ENCODE data around the gene SGIP1. TPM values are rescaled to one million over a fixed set of nuclear protein-coding genes. Genes with fewer than 3 reads are reported as not detected.

SGIP1 gene
- total RNA-seq, 1 donor from 2014 or later = 16.0 TPM

GRCh38 chr1:66520655-66521054 is 13.3 kb upstream of the SGIP1 start:
- H3K4me3 Mint-ChIP-seq (ENCODE audit: low read depth) = no peak overlapping the region
- H3K27ac Mint-ChIP-seq = no peak overlapping the region
- no peak for TF ChIP-seq CTCF (IDR thresholded peaks at IDR 0.05; ENCODE audit: unreplicated experiment)
- H3K36me3 Mint-ChIP-seq (ENCODE audit: insufficient read depth) = no peaks in the 10 kb centered on the region
- H3K4me1 Mint-ChIP-seq (ENCODE audit: low read depth) = peaks cover 2% of the 10 kb centered on the region
- H3K27me3 Mint-ChIP-seq = peaks cover 3% of the 10 kb centered on the region
- DNase-seq (ENCODE audit: low spot score, unreplicated experiment) = no peak
- H3K9me3 Mint-ChIP-seq (ENCODE audit: low read depth) = peaks cover 5% of the 10 kb centered on the region

GRCh38 chr1:66521721-66522365 is 12.1 kb upstream of the SGIP1 start:
- no peaks in the 10 kb centered on the region for H3K36me3 Mint-ChIP-seq (ENCODE audit: insufficient read depth)
- H3K9me3 Mint-ChIP-seq (ENCODE audit: low read depth) = no peaks in the 10 kb centered on the region
- peaks cover 3% of the 10 kb centered on the region for H3K27me3 Mint-ChIP-seq

GRCh38 chr1:66523562-66523961 is 10.4 kb upstream of the SGIP1 start:
- H3K9me3 Mint-ChIP-seq (ENCODE audit: low read depth) = no peaks in the 10 kb centered on the region
- H3K27me3 Mint-ChIP-seq = peaks cover 3% of the 10 kb centered on the region
- H3K27ac Mint-ChIP-seq = no peak overlapping the region
- no peaks in the 10 kb centered on the region for H3K36me3 Mint-ChIP-seq (ENCODE audit: insufficient read depth)
- no peaks in the 10 kb centered on the region for H3K4me1 Mint-ChIP-seq (ENCODE audit: low read depth)
- no peak overlapping the region for H3K4me3 Mint-ChIP-seq (ENCODE audit: low read depth)
- TF ChIP-seq CTCF (IDR thresholded peaks at IDR 0.05; ENCODE audit: unreplicated experiment) = no peak
- DNase-seq (ENCODE audit: low spot score, unreplicated experiment) = no peak

More at GRCh38 chr1:66521721-66522365, 12.1 kb upstream of the SGIP1 start:
- Mint-ChIP-seq H3K4me3 (ENCODE audit: low read depth) (no peak overlapping the region), H3K4me1 (ENCODE audit: low read depth) (no peaks in the 10 kb centered on the region), H3K27ac (no peak overlapping the region)
- no peak for DNase-seq (ENCODE audit: low spot score, unreplicated experiment)
- TF ChIP-seq CTCF (IDR thresholded peaks at IDR 0.05; ENCODE audit: unreplicated experiment) = no peak

- Mint-ChIP-seq H3K9me3 (ENCODE audit: low read depth) (no peaks in the 10 kb centered on the region), H3K27ac (no peak overlapping the region), H3K36me3 (ENCODE audit: insufficient read depth) (no peaks in the 10 kb centered on the region), H3K4me3 (ENCODE audit: low read depth) (no peak overlapping the region), H3K4me1 (ENCODE audit: low read depth) (no peaks in the 10 kb centered on the region), H3K27me3 (peaks cover 3% of the 10 kb centered on the region)
- no peak for DNase-seq (ENCODE audit: low spot score, unreplicated experiment)
- no peak for TF ChIP-seq CTCF (IDR thresholded peaks at IDR 0.05; ENCODE audit: unreplicated experiment)
Measured at GRCh38 chr1:66525086-66525485, 8.9 kb upstream of the SGIP1 start.

- H3K27ac Mint-ChIP-seq = no peak overlapping the region
- H3K27me3 Mint-ChIP-seq = peaks cover 3% of the 10 kb centered on the region
- no peaks in the 10 kb centered on the region for H3K9me3 Mint-ChIP-seq (ENCODE audit: low read depth)
- TF ChIP-seq CTCF (IDR thresholded peaks at IDR 0.05; ENCODE audit: unreplicated experiment) = no peak
- no peak overlapping the region for H3K4me3 Mint-ChIP-seq (ENCODE audit: low read depth)
- DNase-seq (ENCODE audit: low spot score, unreplicated experiment) = no peak
- H3K36me3 Mint-ChIP-seq (ENCODE audit: insufficient read depth) = no peaks in the 10 kb centered on the region
- no peaks in the 10 kb centered on the region for H3K4me1 Mint-ChIP-seq (ENCODE audit: low read depth)
Measured at GRCh38 chr1:66526036-66526435, 7.9 kb upstream of the SGIP1 start.

Data from progenitor cell of endocrine pancreas (in vitro differentiated cells).